Measurements from ENCODE around the gene FAM25A. TPM values are rescaled to one million over a fixed set of nuclear protein-coding genes. Genes with fewer than 3 reads are reported as not detected.

FAM25A gene
- total RNA-seq, 1 donor from 2014 or later = not detected

GRCh38 chr10:87054373-87055295 lies 34.5 kb downstream of the FAM25A start:
- no peak for DNase-seq (ENCODE audit: low spot score in 2 of 2)
- FAIRE-seq = no peak

- FAIRE-seq (no peak), DNase-seq (ENCODE audit: low spot score in 2 of 2) (peak in 1 of 2 donors; percentile 21)
Observed at GRCh38 chr10:87058171-87058570, 38.1 kb downstream of the FAM25A start.

- no peak for DNase-seq (ENCODE audit: low spot score in 2 of 2)
- FAIRE-seq = no peak
Observed at GRCh38 chr10:87059401-87059800, 39.3 kb downstream of the FAM25A start.

DNA sequence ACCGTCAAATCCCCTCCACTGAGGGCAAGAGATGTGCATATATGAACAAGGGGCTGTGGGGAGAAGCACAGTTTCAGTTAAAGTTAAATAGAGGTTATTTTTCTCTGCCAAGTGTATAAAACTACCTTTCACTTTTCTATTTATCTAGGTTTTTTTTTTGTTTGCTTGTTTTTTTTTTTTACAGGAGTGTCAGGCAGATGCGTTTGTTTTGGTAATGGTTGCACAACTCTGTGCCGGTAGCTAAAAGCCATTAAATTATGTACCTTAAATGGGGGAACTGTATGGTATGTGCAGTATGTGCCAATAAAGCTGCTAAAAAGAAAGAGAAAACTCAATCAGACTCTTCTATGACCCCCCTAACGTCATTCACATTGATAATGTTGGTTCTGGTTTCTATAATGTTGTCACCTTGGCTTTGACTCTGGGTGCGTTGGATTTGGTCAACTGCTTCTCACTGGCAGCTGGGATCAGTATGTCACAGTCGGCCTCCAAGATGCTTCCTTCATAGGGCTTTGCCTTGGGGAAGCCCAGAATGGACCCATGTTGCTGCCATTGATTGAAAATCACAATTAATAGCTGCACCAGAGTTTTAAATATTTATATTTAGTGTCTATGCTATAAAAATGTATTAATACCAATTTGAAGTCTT lies 40.3 kb downstream of the FAM25A start:
- FAIRE-seq (no peak), DNase-seq (ENCODE audit: low spot score in 2 of 2) (no peak)

GRCh38 chr10:87064651-87065050 lies 44.6 kb downstream of the FAM25A start:
- peak in 1 of 2 donors; percentile 26 for DNase-seq (ENCODE audit: low spot score in 2 of 2)
- FAIRE-seq = no peak

GRCh38 chr10:87066178-87066577 lies 46.1 kb downstream of the FAM25A start:
- DNase-seq (ENCODE audit: low spot score in 2 of 2) (no peak), FAIRE-seq (no peak)

DNA sequence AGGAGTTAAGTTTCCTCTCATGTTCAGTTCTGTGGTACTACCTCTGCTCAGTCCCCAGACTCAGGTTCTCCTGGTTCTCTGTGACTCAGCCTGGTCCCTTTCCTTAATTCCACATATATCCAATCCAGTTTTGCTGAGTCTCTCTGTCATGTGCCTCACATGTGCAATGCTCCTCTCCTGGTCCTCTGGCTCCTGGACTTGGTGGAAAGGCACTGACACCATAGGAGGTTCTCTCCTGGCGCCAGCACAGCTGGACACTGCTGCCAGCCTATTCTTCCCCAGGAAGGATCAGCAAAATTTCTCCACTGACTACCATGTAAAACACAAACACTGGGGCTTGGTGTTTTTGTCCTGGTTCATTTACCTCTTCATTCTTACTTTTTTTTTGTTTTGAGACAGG lies 46.8 kb downstream of the FAM25A start:
- DNase-seq (ENCODE audit: low spot score in 2 of 2) (no peak), FAIRE-seq (no peak)

DNA sequence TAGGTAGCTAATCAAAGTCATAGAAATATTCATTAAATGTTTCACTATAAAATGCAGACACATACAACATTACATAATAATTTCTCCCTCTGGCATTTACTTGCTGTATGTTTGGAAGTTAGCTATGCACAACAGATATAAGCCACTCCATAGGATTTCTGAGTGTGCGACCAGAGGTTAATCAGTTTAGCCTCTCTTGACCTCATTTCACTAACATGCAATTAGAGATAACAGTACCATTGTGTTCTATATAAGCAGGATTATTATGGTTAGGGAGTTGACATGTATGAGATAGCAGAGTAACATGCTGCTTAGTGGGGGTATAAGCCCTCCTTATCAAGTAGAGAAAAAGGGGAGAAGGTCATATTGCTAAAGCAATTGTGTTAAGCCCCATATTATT lies 48.2 kb downstream of the FAM25A start:
- DNase-seq (ENCODE audit: low spot score in 2 of 2) = no peak
- FAIRE-seq = no peak

DNA sequence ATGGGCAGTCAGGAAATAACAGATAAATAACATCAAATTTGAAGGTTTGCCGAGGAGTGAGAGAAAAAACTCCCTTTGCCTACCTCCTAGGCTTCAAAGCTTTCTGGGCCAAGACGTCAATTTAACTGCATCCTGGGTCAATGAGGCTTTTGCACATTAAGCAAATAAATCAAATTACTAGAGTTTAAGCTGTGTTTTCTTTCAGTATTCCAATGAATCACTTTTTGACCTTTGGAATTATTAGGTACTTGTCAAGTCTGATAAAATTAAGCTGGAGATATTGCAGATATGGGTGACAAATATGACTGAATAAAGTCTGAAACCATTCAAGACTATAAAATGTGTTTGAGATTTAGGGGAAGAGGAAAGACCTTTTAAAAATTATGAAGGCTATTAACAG lies 52.4 kb downstream of the FAM25A start:
- FAIRE-seq = no peak
- DNase-seq (ENCODE audit: low spot score in 2 of 2) = no peak

Small RNA genes within 50 kb of the gene (small RNA-seq; reads per million reads assigned to genes)
- gene AL136982.5 = not detected
- gene BMS1P3 = not detected
- not detected for gene FAM25A
- gene RNU6-529P = not detected

Other genes with a start within 250 kb of the FAM25A start
- gene MMRN2, start 62.7 kb upstream of the FAM25A start, total RNA-seq = 4.1 TPM
- 1.6 TPM for gene SNCG, start 61.7 kb upstream of the FAM25A start, total RNA-seq
- gene ADIRF, start 51.8 kb upstream of the FAM25A start, total RNA-seq = 0.41 TPM
- gene GLUD1, start 74.5 kb downstream of the FAM25A start, total RNA-seq = 213 TPM
- gene SHLD2, start 74.9 kb downstream of the FAM25A start, total RNA-seq = 42.8 TPM
- gene NUTM2A, start 205.2 kb downstream of the FAM25A start, total RNA-seq = 1.6 TPM